Common myeloid progenitor, CD34-positive (primary cell): ENCODE data around the gene ANKRD28.
A peak's percentile ranks its signal among the peaks of the same experiment; 100 is the strongest.
"Not testable (repeated sequence)": the region's sequence is repeated elsewhere in the genome, so short reads cannot be mapped to it uniquely, and the experiment has no call there.

ENCODE experiments used
- CTCF ChIA-PET: fragments of 350-600 bp; sonication (Branson Sonifier 250); formaldehyde crosslinking; loops from one replicate; lab custom pipeline; 2021; ENCODE audit warnings: antibody characterized with exemption; lab: Charles Lee
- POLR2A ChIA-PET: fragments of 350-600 bp; sonication (Branson Sonifier 250); formaldehyde crosslinking; loops from one replicate; lab custom pipeline; 2021; ENCODE audit warnings: antibody characterized with exemption; lab: Charles Lee
- DNase-seq, 3 donors: peaks; one replicate each; pipeline versions ENCODE4 v3.0.0 to v3.0.0-alpha.2; 2013
- H3K27ac ChIP-seq, 2 experiments: 1 replicate in 1 of 2; 2 replicates in 1 of 2; pipeline ENCODE4 v1.7.0; 2013; ENCODE audit warnings: inconsistent platforms in 2 of 2, low read length in 2 of 2, mild to moderate bottlenecking in 2 of 2, low read depth in 1 of 2, moderate library complexity in 1 of 2; ENCODE audit not compliant: severe bottlenecking in 2 of 2, insufficient read depth in 1 of 2, poor library complexity in 1 of 2
- H3K27me3 ChIP-seq, 5 experiments: replicated peaks in 2 of 5; 1 replicate in 3 of 5; 2 replicates in 2 of 5; pipeline versions ENCODE4 v1.6.1 to v1.7.0; 2013; ENCODE audit warnings: low read length in 4 of 5, mild to moderate bottlenecking in 2 of 5, moderate library complexity in 2 of 5, inconsistent platforms in 1 of 5; ENCODE audit not compliant: insufficient read depth in 5 of 5, control insufficient read depth in 4 of 5
- H3K36me3 ChIP-seq, 4 experiments: 1 replicate in 2 of 4; 2 replicates in 2 of 4; pipeline versions ENCODE4 v1.6.1 to v1.7.0; 2013; ENCODE audit warnings: low read length in 3 of 4, control low read depth in 1 of 4, mild to moderate bottlenecking in 1 of 4; ENCODE audit not compliant: control insufficient read depth in 4 of 4, insufficient read depth in 4 of 4
- H3K4me1 ChIP-seq, 4 experiments: 1 replicate in 3 of 4; 2 replicates in 1 of 4; pipeline versions ENCODE4 v1.6.1 to v1.7.1; 2013; ENCODE audit warnings: low read length in 3 of 4, mild to moderate bottlenecking in 3 of 4, control low read depth in 1 of 4, inconsistent platforms in 1 of 4, moderate library complexity in 1 of 4; ENCODE audit not compliant: control insufficient read depth in 4 of 4, insufficient read depth in 4 of 4; ENCODE audit errors: control extremely low read depth in 1 of 4
- H3K4me3 ChIP-seq, 7 experiments: 1 replicate in 4 of 7; 2 replicates in 3 of 7; pipeline versions ENCODE4 v1.5.1 to v1.7.0; 2013; ENCODE audit warnings: mild to moderate bottlenecking in 7 of 7, low read length in 6 of 7, moderate library complexity in 6 of 7, inconsistent platforms in 2 of 7, low read depth in 2 of 7, control low read depth in 1 of 7; ENCODE audit not compliant: insufficient read depth in 4 of 7, control insufficient read depth in 1 of 7; ENCODE audit errors: extremely low read depth in 1 of 7
- H3K9me3 ChIP-seq, 5 experiments: 1 replicate in 4 of 5; 2 replicates in 1 of 5; pipeline versions ENCODE4 v1.6.1 to v1.7.1; 2013; ENCODE audit warnings: low read length in 4 of 5, mild to moderate bottlenecking in 2 of 5, inconsistent platforms in 1 of 5, low read depth in 1 of 5, moderate library complexity in 1 of 5; ENCODE audit not compliant: control insufficient read depth in 4 of 5, insufficient read depth in 2 of 5; ENCODE audit errors: control extremely low read depth in 1 of 5
- WGBS: methylation state at CpG from one replicate; pipeline ENCODE4 v1.1.5; 2013; ENCODE audit not compliant: insufficient coverage; 5-methylcytosine and 5-hydroxymethylcytosine counted together

Gene ANKRD28

DNA sequence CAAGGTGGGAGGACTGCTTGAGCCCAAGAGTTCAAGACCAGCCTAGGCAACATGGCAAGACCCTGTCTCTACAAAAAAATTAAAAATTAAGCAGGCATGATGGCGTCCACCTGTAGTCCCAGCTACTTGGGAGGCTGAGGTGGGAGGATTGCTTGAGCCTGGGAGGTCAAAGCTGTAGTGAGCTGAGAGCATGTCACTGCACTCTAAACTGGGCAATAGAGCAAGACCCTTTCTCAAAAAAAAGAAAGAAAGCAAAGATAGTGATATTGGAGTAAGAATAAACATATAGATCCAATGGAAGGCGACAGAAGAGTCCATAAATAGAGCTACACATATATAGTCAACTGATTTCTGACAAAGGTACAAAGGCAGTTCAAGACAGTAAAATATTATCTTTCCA, 21.3 kb upstream of the ANKRD28 start:
- no peak for DNase-seq
- Histone ChIP-seq H3K4me1 (peaks cover 0 to 8% (median 5%) of the 10 kb centered on the region in 4 experiments), H3K27ac (no peak overlapping the region), H3K4me3 (no peak overlapping the region), H3K36me3 (no peaks in the 10 kb centered on the region), H3K9me3 (no peaks in the 10 kb centered on the region), H3K27me3 (no peaks in the 10 kb centered on the region)
- ChIA-PET CTCF (interaction anchor here (0.5 to 1.2 kb wide), 2 partner anchors 415 to 429 kb away, joined by 3 to 5 read pairs; no protein-coding TSS in a partner anchor), POLR2A (no interaction called here)
- 100% methylated on average over 1 of the region's 2 CpGs for WGBS

DNA sequence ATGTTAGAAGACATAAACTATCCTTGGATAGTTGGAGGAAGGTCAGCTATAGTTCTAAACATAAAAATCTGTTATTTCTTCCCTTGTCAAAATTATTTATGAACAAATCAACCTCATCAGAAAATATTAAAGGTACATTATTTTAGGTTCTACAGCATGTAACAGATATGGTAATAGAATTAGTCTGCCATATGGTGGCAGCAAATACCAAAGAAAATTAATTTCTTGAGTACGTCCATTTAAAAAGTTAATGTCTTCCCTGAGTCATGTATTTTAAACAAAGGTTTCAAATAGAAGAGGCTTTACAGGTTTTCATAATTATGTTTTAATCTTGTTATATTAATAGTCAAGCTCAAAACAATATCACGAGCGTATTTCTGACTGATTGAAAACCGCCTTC, 17.9 kb upstream of the ANKRD28 start:
- WGBS = no CpG with 5 or more reads among the region's 4 CpGs
- no peaks in the 10 kb centered on the region for H3K36me3 ChIP-seq
- H3K4me1 ChIP-seq = peaks cover 2 to 13% (median 9%) of the 10 kb centered on the region in 4 experiments
- H3K27ac ChIP-seq = no peak overlapping the region
- no peak overlapping the region for H3K4me3 ChIP-seq
- peak; percentile 78 to 87 (median 87) for DNase-seq
- no peaks in the 10 kb centered on the region for H3K27me3 ChIP-seq
- CTCF ChIA-PET = interaction anchor here (0.7 to 3.0 kb wide), 16 partner anchors 8 to 736 kb away, joined by 3 to 11 read pairs (median 4); partner anchors contain the start of genes GALNT15 and OXNAD1
- POLR2A ChIA-PET = no interaction called here
- H3K9me3 ChIP-seq = no peaks in the 10 kb centered on the region

DNA sequence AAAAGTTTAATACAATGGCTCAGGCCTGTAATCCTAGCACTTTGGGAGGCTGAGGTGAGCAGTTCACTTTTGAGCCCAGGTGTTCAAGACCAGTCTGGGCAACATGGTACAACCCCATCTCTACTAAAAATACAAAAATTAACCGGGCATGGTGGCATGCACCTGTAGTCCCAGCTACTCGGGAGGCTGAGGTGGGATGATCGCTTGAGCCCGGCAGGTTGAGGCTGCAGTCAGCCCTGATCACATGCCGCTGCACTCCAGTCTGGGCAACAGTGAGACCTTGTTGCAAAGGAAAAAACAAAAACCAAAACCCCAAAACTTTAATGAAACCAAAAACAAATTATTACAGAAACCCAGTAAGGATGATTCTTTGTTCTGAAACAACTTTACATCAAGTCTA, 15.3 kb upstream of the ANKRD28 start:
- H3K27me3 ChIP-seq, H3K27ac ChIP-seq, H3K36me3 ChIP-seq, H3K4me3 ChIP-seq, H3K9me3 ChIP-seq, DNase-seq: not testable (repeated sequence)
- 100% methylated on average over 4 of the region's 5 CpGs for WGBS
- POLR2A ChIA-PET = interaction anchor here (0.9 kb wide), 1 partner anchor 35 kb away, joined by 3 read pairs; no protein-coding TSS in a partner anchor
- peaks cover 9 to 38% (median 22%) of the 10 kb centered on the region in 4 experiments for H3K4me1 ChIP-seq
- CTCF ChIA-PET = interaction anchor here (0.7 to 4.0 kb wide), 17 partner anchors 11 to 723 kb away, joined by 3 to 54 read pairs (median 3); partner anchors contain the start of gene ANKRD28

DNA sequence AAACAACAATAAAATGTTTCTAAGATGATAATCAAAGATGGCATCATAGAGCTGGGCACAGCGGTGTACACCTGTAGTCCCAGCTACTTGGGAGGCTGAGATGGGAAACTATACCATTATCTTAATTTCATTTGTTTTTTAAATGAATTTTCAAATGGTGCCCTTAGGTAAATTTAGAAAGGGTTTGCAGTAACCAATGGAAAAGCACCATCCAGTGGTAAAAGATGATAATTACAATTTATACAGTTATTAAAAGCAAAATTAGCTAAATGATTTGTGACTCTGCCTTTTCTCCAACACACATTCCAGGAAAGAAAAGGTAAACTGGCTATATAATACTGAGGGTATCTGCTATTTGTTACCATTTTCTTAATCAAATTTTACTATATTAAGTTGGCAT, 14.4 kb upstream of the ANKRD28 start:
- peaks cover 0 to under 1% (median 0%) of the 10 kb centered on the region in 4 experiments for H3K36me3 ChIP-seq
- no CpG with 5 or more reads among the region's 1 CpG for WGBS
- DNase-seq = peak in 2 of 3 donors; percentile 54 to 59
- no peaks in the 10 kb centered on the region for H3K9me3 ChIP-seq
- no peak overlapping the region for H3K4me3 ChIP-seq
- ChIA-PET POLR2A (no interaction called here), CTCF (interaction anchor here (0.7 to 4.0 kb wide), 18 partner anchors 10 to 724 kb away, joined by 3 to 54 read pairs (median 4); partner anchors contain the start of gene ANKRD28)
- H3K4me1 ChIP-seq = peaks cover 9 to 45% (median 26%) of the 10 kb centered on the region in 4 experiments
- H3K27me3 ChIP-seq = no peaks in the 10 kb centered on the region
- H3K27ac ChIP-seq = no peak overlapping the region

DNA sequence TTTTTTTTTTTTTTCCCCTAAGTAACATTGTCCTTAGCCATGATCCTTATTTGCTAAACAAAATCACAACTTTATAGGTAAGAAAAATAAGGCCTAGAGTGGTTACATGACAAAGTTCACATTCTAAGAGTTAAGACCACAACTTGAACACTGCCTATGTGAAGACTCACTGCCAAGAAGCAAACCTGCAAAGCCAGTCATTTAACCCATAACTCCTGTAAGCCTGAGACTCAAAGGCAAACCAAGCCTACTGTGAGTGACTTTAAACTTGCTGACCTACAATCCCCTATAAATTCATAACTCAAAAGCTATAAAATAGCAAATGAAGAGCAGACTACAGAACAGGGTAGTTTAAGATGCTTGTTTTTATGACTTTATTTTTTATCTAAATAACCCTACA, 12.9 kb upstream of the ANKRD28 start:
- DNase-seq = no peak
- no peaks in the 10 kb centered on the region for H3K9me3 ChIP-seq
- H3K4me1 ChIP-seq = peaks cover 17 to 56% (median 35%) of the 10 kb centered on the region in 4 experiments
- H3K27me3 ChIP-seq = no peaks in the 10 kb centered on the region
- ChIA-PET POLR2A (no interaction called here), CTCF (interaction anchor here (0.9 to 4.0 kb wide), 10 partner anchors 11 to 368 kb away, joined by 3 to 54 read pairs (median 3); partner anchors contain the start of gene ANKRD28)
- H3K36me3 ChIP-seq = peaks cover 0 to 5% (median 0%) of the 10 kb centered on the region in 4 experiments
- no peak overlapping the region for H3K27ac ChIP-seq
- H3K4me3 ChIP-seq = peak overlapping the region in 1 of 7 experiments; percentile 14

DNA sequence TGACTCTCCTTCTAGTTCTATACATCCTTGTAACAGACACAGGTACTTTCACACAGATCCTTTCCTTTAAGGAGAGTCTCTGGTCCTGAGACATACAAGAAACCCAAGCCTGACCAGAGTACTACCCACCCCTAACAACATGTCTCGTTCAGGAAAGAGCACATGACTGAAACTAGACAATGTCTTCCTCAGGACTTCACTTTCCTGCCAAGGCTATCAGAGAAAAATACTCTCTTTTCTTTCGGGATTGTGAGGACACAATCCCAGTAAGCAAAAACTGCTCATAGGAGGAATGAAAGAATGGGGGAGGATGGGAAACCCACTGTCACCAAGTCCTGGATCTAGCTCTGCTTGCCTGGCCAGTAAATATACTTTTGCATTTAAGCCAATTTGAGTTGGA, 11.5 kb upstream of the ANKRD28 start:
- Histone ChIP-seq H3K27ac (no peak overlapping the region), H3K36me3 (peaks cover 0 to 5% (median 0%) of the 10 kb centered on the region in 4 experiments), H3K9me3 (no peaks in the 10 kb centered on the region), H3K4me1 (peaks cover 17 to 65% (median 44%) of the 10 kb centered on the region in 4 experiments), H3K4me3 (peak overlapping the region in 1 of 7 experiments; percentile 11), H3K27me3 (no peaks in the 10 kb centered on the region)
- DNase-seq = no peak
- 65% methylated on average over 2 of the region's 2 CpGs for WGBS
- POLR2A ChIA-PET = interaction anchor here (1.2 kb wide), 1 partner anchor 15 kb away, joined by 4 read pairs; no protein-coding TSS in a partner anchor
- CTCF ChIA-PET = interaction anchor here (0.9 to 2.4 kb wide), 7 partner anchors 7 to 439 kb away, joined by 3 to 8 read pairs (median 4); partner anchors contain the start of gene ANKRD28
